Endothelial cell of umbilical vein (primary cell): ENCODE data around the gene N4BP2L1.

Experiments
- CTCF ChIP-seq, 2 donors: IDR thresholded peaks; 1 replicate in 1 of 2; 2 replicates in 1 of 2; pipeline ENCODE4 v1.5.1; 2011; ENCODE audit warnings: low read length in 2 of 2, mild to moderate bottlenecking in 2 of 2, moderate library complexity in 2 of 2, control low read depth in 1 of 2, inconsistent platforms in 1 of 2, low read depth in 1 of 2; ENCODE audit not compliant: insufficient read depth in 1 of 2; ENCODE audit errors: extremely low read depth in 1 of 2
- FOS ChIP-seq: IDR thresholded peaks from 2 replicates; pipeline ENCODE4 v1.6.1; 2011; ENCODE audit warnings: mild to moderate bottlenecking, low read length, moderate library complexity, borderline replicate concordance; ENCODE audit not compliant: insufficient read depth
- MAX ChIP-seq: IDR thresholded peaks from 2 replicates; pipeline ENCODE4 v1.6.1; 2011; ENCODE audit not compliant: insufficient read depth, insufficient read length
- MYC ChIP-seq: IDR thresholded peaks from one replicate; pipeline ENCODE4 v1.6.1; 2011; ENCODE audit warnings: mild to moderate bottlenecking, low read depth, low read length
- POLR2A ChIP-seq: IDR thresholded peaks from 2 replicates; pipeline ENCODE4 v1.6.1; 2012; ENCODE audit warnings: low read depth, mild to moderate bottlenecking, control low read depth, low read length
- POLR2AphosphoS5 ChIP-seq: IDR thresholded peaks from 2 replicates; pipeline ENCODE4 v1.6.1; 2012; ENCODE audit warnings: low read depth, mild to moderate bottlenecking, control low read depth, low read length, moderate library complexity; ENCODE audit not compliant: insufficient read depth

DNA sequence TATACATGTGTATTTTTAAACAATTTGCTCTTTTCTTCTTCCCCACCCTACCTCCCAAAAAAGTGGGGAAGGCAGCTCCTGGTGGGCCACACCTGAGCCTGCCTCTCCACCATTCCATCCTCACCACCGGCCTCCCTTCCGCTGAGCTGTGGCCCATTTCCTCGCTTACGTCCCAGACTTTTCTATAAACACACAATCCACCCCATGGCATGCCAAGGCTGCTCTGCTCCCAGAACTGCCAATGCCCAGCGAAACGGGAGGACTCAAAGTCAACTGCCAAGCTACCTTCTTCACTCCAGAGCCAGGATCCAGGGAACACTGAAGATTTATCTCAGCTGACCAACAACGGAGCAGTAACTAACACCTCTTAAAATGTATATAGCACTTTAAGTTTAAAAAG, 2.8 kb downstream of the N4BP2L1 start:
- TF ChIP-seq CTCF (IDR thresholded peaks at IDR 0.05; ENCODE audit: extremely low read depth in 1 of 2, insufficient read depth in 1 of 2, low read depth in 1 of 2, low read length in 2 of 2): no peak
- no peak for TF ChIP-seq FOS
- TF ChIP-seq POLR2A: no peak
- no peak for TF ChIP-seq POLR2AphosphoS5
- TF ChIP-seq MYC: no peak
- no peak for TF ChIP-seq MAX
